ENCODE measurements around the gene SUPT5H. TPM values are rescaled to one million over a fixed set of nuclear protein-coding genes. Genes with fewer than 3 reads are reported as not detected.
A peak's percentile ranks its signal among the peaks of the same experiment; 100 is the strongest.

Gene SUPT5H
- total RNA-seq, 1 experiment from 2014 or later: 158 TPM

DNA sequence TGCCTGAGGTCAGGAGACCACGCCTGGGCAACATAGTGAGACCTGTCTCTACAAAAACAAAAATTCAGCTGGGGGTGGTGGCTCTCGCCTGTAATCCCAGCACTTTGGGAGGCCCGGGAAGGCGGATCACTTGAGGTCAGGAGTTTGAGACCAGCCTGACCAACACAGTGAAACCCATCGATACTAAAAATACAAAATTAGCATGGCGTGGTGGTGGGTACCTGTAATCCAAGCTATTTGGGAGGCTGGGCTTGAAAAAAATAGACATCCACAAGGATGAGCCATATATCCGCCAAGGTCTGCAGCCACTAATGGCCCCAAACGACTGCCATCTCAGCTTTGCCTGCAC, 12.7 kb upstream of the SUPT5H start:
- no TSS peak for BruUV-seq (replicated peaks)
- Mint-ChIP-seq H3K9me3 (ENCODE audit: low read depth, unreplicated experiment) (no peaks in the 10 kb centered on the region), H3K36me3 (ENCODE audit: insufficient read depth, unreplicated experiment) (peaks cover 94% of the 10 kb centered on the region), H3K4me3 (ENCODE audit: low read depth, unreplicated experiment) (no peak overlapping the region), H3K4me1 (ENCODE audit: low read depth, unreplicated experiment) (peaks cover 33% of the 10 kb centered on the region), H3K27ac (ENCODE audit: unreplicated experiment) (peak overlapping the region; percentile 97), H3K27me3 (ENCODE audit: unreplicated experiment) (peaks cover 5% of the 10 kb centered on the region)
- no peak for DNase-seq
- CTCF ChIA-PET: no interaction called here
- no peak for TF ChIP-seq CTCF (IDR thresholded peaks at IDR 0.05; ENCODE audit: unreplicated experiment)
- intact Hi-C loops (cut with micrococcal nuclease; ENCODE audit: unreplicated experiment): no loop called here

DNA sequence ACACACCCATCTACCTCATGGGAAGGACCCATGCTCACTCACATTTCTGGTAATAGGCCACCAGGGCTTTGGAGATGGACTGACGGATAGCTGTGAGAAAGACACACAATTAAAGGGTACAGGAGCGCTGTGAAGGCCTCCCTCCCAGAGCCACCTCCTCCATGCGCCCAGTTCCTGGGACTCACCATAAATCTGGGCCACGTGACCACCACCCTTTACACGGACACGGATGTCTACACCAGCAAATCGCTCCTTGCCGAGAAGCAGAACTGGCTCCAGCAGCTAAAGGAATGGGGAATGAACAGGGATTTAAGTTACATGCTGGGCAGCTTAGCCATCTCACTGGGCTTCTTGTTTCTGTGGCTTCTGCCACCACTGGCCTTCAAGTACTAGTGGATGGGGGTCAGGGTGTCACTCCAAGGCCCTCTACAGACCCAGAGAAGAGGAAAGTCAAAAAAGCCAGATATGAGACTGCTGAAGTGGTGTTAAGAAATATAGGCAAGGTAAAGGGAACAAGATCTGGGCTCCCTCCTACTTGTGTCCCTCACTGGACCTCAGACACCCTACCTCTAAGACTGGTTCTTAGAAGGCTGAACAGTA, 11.8 kb upstream of the SUPT5H start:
- Mint-ChIP-seq H3K27me3 (ENCODE audit: unreplicated experiment) (peaks cover 9% of the 10 kb centered on the region), H3K9me3 (ENCODE audit: low read depth, unreplicated experiment) (no peaks in the 10 kb centered on the region), H3K27ac (ENCODE audit: unreplicated experiment) (peak overlapping the region; percentile 97), H3K36me3 (ENCODE audit: insufficient read depth, unreplicated experiment) (peaks cover 89% of the 10 kb centered on the region), H3K4me3 (ENCODE audit: low read depth, unreplicated experiment) (peak overlapping the region; percentile 96), H3K4me1 (ENCODE audit: low read depth, unreplicated experiment) (peaks cover 33% of the 10 kb centered on the region)
- DNase-seq: no peak
- BruUV-seq (replicated peaks): no TSS peak
- intact Hi-C loops (cut with micrococcal nuclease; ENCODE audit: unreplicated experiment): no loop called here
- no peak for TF ChIP-seq CTCF (IDR thresholded peaks at IDR 0.05; ENCODE audit: unreplicated experiment)
- CTCF ChIA-PET: no interaction called here

DNA sequence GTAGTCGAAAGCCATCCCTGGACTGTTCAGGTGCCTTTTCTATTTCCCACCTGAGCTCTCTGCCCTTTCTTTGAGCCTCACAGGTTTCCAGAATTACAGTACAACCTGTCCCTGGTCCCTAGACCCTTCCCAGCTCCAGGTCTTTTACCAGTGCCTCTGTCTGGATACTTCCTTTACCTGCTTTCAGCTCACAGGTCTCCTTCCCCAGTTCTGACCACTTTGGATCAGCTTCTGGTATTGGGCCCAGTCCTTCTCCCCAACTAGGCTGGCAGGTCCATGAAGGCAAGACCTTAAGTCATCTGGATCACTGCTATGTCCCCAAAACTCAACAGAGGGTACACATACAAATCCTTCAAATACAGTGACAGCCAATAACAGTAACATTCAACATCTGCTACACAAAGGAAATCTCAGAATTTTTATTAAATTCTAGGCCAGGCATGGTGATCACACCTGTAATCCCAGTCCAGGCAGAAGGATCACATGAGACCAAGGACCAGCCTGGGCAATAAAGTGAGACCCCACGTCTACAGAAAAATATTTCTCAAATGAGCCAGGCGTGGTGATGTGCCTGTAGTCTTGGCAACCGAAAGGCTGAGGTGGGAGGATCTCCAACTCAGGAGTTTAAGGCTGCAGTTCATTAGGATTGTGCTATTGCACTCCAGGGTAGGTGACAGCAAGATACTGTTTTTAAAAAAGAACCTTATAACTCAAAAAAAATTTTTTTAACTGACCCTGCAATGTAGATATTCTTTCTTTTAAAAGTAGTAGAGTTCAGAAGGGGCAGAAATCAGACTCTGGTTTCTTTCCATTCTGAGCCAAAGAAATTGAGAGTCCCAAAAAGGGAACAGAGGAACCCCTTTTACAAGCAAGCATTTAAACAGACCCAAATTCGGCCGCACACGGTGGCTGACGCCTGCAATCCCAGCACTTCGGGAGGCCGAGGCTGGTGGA, 11.0 kb upstream of the SUPT5H start:
- TF ChIP-seq CTCF (IDR thresholded peaks at IDR 0.05; ENCODE audit: unreplicated experiment): no peak
- Mint-ChIP-seq H3K9me3 (ENCODE audit: low read depth, unreplicated experiment) (no peaks in the 10 kb centered on the region), H3K27me3 (ENCODE audit: unreplicated experiment) (peaks cover 9% of the 10 kb centered on the region), H3K36me3 (ENCODE audit: insufficient read depth, unreplicated experiment) (peaks cover 85% of the 10 kb centered on the region), H3K4me3 (ENCODE audit: low read depth, unreplicated experiment) (peak overlapping the region; percentile 96), H3K4me1 (ENCODE audit: low read depth, unreplicated experiment) (peaks cover 33% of the 10 kb centered on the region), H3K27ac (ENCODE audit: unreplicated experiment) (peak overlapping the region; percentile 97)
- intact Hi-C loops (cut with micrococcal nuclease; ENCODE audit: unreplicated experiment): no loop called here
- BruUV-seq (replicated peaks): no TSS peak
- CTCF ChIA-PET: interaction anchor here (0.9 kb wide), 1 partner anchor 20 kb away, joined by 3 read pairs; no protein-coding TSS in a partner anchor
- no peak for DNase-seq

DNA sequence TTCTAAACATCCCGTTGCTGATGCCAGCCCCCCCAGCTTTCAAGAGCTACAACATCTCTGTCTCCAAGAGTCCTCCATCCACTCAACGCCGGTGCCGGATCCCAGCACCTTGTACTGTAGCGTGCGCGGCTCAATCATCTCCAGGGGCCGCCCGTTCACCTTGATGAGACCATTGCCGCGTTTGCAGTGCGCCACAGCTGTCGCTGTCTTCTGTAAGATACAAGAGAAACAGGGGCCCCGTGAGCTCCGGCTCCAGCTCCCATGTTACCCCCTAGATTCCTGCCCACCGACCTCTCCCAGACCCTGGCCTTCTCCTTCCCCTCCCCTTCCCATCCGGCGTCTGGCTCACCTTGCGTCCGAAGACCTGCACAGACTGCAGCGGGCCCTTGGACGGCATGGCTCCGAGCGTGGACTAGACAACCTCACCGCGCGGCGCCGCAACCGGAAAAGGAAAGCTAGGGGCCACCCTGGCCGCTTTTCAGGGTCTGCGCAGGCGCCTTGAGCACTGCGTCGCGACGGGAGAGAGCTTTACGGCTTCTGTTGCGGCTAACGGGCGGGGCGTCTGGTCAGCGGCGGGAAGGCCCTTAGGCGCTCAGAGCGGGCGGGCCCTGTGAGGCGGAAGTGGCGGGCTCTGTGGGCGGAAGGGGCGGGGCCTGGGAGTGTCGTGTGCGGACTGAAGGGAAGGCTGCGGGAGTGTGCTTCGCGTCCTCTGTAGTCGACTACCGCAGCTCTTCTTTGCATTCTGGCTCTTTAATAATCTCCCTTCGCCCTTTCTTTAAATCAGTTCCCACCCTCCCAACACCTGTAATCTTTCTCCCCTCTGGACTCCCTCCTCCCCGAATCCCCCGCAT, 9.7 kb upstream of the SUPT5H start, which contains the start of gene RPS16:
RPS16 (minus strand) TSS at position 451 of the 851 bp plus-strand sequence; CDS start at position 397, 54 bp downstream.
- intact Hi-C loops (cut with micrococcal nuclease; ENCODE audit: unreplicated experiment): no loop called here
- no TSS peak for BruUV-seq (replicated peaks)
- TF ChIP-seq CTCF (IDR thresholded peaks at IDR 0.05; ENCODE audit: unreplicated experiment): no peak
- peak; percentile 99 for DNase-seq
- CTCF ChIA-PET: interaction anchor here (0.6 to 1.2 kb wide), 10 partner anchors 10 to 398 kb away, joined by 3 to 7 read pairs (median 4); partner anchors contain the start of genes MED29, PAF1, SAMD4B and SUPT5H
- no peaks in the 10 kb centered on the region for H3K9me3 Mint-ChIP-seq (ENCODE audit: low read depth, unreplicated experiment)
- peaks cover 9% of the 10 kb centered on the region for H3K27me3 Mint-ChIP-seq (ENCODE audit: unreplicated experiment)
- H3K36me3 Mint-ChIP-seq (ENCODE audit: insufficient read depth, unreplicated experiment): peaks cover 77% of the 10 kb centered on the region
- peak within 1 kb of the TSS; percentile 96 for H3K4me3 Mint-ChIP-seq (ENCODE audit: low read depth, unreplicated experiment)
- H3K27ac Mint-ChIP-seq (ENCODE audit: unreplicated experiment): peak within 1 kb of the TSS; percentile 97
- peaks cover 26% of the 10 kb centered on the region for H3K4me1 Mint-ChIP-seq (ENCODE audit: low read depth, unreplicated experiment)
